GM12878 (cell line): Measurements from ENCODE around the gene SUPT4H1. TPM values are rescaled to one million over a fixed set of nuclear protein-coding genes. Genes with fewer than 3 reads are reported as not detected.

Experiments used
- ATF7 ChIP-seq: fragments of 450-650 bp; IDR thresholded peaks from 2 replicates; pipeline ENCODE4 v1.6.1; 2016; ENCODE audit warnings: low read depth, mild to moderate bottlenecking
- CBX5 ChIP-seq: sonication (generic); IDR thresholded peaks from 2 replicates; pipeline ENCODE4 v1.6.1; 2016; ENCODE audit warnings: low read depth, moderate library complexity, mild to moderate bottlenecking, inconsistent platforms
- CEBPZ ChIP-seq: fragments of 150-350 bp; IDR thresholded peaks from 2 replicates; pipeline ENCODE4 v1.6.1; 2016; ENCODE audit warnings: low read depth, low read length
- CHD2 ChIP-seq: IDR thresholded peaks from 2 replicates; pipeline ENCODE4 v1.6.1; 2011; ENCODE audit warnings: low read depth, low read length, improper control_type of control experiment, borderline replicate concordance
- FOS ChIP-seq: IDR thresholded peaks from 3 replicates; pipeline ENCODE4 v1.6.1; 2011; ENCODE audit warnings: borderline replicate concordance; ENCODE audit not compliant: insufficient read length; ENCODE audit errors: extremely low read depth
- FOXK2 ChIP-seq: fragments of 450-650 bp; IDR thresholded peaks from 2 replicates; pipeline ENCODE4 v1.6.1; 2017; ENCODE audit warnings: mild to moderate bottlenecking, moderate library complexity
- GATAD2B ChIP-seq: fragments of 450-650 bp; conservative IDR thresholded peaks from 2 replicates; pipeline ENCODE4 v1.6.1; 2017; ENCODE audit warnings: low read depth, mild to moderate bottlenecking, moderate library complexity
- IRF4 ChIP-seq: IDR thresholded peaks from 2 replicates; pipeline ENCODE4 v1.6.1; 2011; ENCODE audit warnings: low read depth, low read length
- RAD21 ChIP-seq: IDR thresholded peaks from 2 replicates; pipeline ENCODE4 v1.6.1; 2011; ENCODE audit warnings: mild to moderate bottlenecking, low read depth, low read length, moderate library complexity; ENCODE audit not compliant: insufficient read depth
- RELB ChIP-seq: fragments of 450-650 bp; IDR thresholded peaks from 2 replicates; pipeline ENCODE4 v1.6.1; 2017; ENCODE audit warnings: low read depth, mild to moderate bottlenecking, moderate library complexity
- TCF12 ChIP-seq: IDR thresholded peaks from 2 replicates; pipeline ENCODE4 v1.6.1; 2011; ENCODE audit warnings: low read depth, mild to moderate bottlenecking, low read length
- polyA plus RNA-seq, 11 experiments: library from polyadenylated mRNA; depleted of rRNA in 4 of 11; unstranded in 6 of 11; stranded (reverse) in 5 of 11; fragments of >200 nt; fragmentation: Nextera tagmentation in 4 of 11; fragmentation: Illumina TruSeq in 1 of 11; extraction: Ambion mirVana in 4 of 11; extraction: Trizol in 1 of 11; gene quantifications; 1 replicate in 1 of 11; 2 replicates in 10 of 11; pipeline versions ENCODE4 v1.2.1 to v1.2.3, GENCODE V29; 2011 to 2016; ENCODE audit warnings: inconsistent platforms in 2 of 11, missing spikeins in 2 of 11, low read depth in 1 of 11
- total RNA-seq, 4 experiments: library from RNA; depleted of rRNA in 3 of 4; stranded (reverse); fragments of >200 nt in 3 of 4; fragmentation: Illumina TruSeq in 1 of 4; extraction: Trizol in 1 of 4; gene quantifications; 2 replicates each; pipeline versions ENCODE4 v1.2.1 to v1.2.3, GENCODE V29; 2013 to 2021
- TF ChIP-seq, protein P1 (sequence below): fragments of 450-650 bp; formaldehyde crosslinking; IDR thresholded peaks from 2 replicates; pipeline ENCODE4 v1.4.0; 2022; ENCODE audit warnings: mild to moderate bottlenecking, moderate library complexity
- TF ChIP-seq, protein P2 (sequence below): fragments of 450-650 bp; IDR thresholded peaks from 2 replicates; pipeline ENCODE4 v1.6.1; 2017; ENCODE audit warnings: mild to moderate bottlenecking, moderate library complexity
- TF ChIP-seq, protein P3 (sequence below): fragments of 450-650 bp; formaldehyde crosslinking; IDR thresholded peaks from 2 replicates; pipeline ENCODE4 v1.5.0; 2022; ENCODE audit warnings: mild to moderate bottlenecking, missing genetic modification characterization

The SUPT4H1 gene
- total and polyA plus RNA-seq, 10 of the 15 experiments (the other 5 are each of a cell fraction or from before 2014, with no cell fraction given): 83.8 to 293 (median 128) TPM

GRCh38 chr17:58337210-58337599 is 14.8 kb downstream of the SUPT4H1 start (continued):
- TF ChIP-seq CEBPZ (no peak), IRF4 (no peak), TCF12 (no peak), FOS (no peak), ATF7 (no peak), RELB (no peak), GATAD2B (no peak; the same call in 1 of the 2 replicates), CHD2 (peak; percentile 68), FOXK2 (no peak), CBX5 (no peak), RAD21 (no peak; the same call in 1 of the 2 replicates)
- TF ChIP-seq, protein P1, sequence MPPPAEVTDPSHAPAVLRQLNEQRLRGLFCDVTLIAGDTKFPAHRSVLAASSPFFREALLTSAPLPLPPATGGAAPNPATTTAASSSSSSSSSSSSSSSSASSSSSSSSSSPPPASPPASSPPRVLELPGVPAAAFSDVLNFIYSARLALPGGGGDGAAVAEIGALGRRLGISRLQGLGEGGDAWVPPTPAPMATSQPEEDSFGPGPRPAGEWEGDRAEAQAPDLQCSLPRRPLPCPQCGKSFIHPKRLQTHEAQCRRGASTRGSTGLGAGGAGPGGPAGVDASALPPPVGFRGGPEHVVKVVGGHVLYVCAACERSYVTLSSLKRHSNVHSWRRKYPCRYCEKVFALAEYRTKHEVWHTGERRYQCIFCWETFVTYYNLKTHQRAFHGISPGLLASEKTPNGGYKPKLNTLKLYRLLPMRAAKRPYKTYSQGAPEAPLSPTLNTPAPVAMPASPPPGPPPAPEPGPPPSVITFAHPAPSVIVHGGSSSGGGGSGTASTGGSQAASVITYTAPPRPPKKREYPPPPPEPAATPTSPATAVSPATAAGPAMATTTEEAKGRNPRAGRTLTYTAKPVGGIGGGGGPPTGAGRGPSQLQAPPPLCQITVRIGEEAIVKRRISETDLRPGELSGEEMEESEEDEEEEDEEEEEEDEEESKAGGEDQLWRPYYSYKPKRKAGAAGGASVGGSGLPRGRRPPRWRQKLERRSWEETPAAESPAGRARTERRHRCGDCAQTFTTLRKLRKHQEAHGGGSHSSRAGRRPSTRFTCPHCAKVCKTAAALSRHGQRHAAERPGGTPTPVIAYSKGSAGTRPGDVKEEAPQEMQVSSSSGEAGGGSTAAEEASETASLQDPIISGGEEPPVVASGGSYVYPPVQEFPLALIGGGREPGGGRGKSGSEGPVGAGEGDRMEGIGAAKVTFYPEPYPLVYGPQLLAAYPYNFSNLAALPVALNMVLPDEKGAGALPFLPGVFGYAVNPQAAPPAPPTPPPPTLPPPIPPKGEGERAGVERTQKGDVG (CRISPR knock-in tag): 0 out of 2 replicates have a peak, but pooled peaks have one; percentile 2
- TF ChIP-seq, protein P2, sequence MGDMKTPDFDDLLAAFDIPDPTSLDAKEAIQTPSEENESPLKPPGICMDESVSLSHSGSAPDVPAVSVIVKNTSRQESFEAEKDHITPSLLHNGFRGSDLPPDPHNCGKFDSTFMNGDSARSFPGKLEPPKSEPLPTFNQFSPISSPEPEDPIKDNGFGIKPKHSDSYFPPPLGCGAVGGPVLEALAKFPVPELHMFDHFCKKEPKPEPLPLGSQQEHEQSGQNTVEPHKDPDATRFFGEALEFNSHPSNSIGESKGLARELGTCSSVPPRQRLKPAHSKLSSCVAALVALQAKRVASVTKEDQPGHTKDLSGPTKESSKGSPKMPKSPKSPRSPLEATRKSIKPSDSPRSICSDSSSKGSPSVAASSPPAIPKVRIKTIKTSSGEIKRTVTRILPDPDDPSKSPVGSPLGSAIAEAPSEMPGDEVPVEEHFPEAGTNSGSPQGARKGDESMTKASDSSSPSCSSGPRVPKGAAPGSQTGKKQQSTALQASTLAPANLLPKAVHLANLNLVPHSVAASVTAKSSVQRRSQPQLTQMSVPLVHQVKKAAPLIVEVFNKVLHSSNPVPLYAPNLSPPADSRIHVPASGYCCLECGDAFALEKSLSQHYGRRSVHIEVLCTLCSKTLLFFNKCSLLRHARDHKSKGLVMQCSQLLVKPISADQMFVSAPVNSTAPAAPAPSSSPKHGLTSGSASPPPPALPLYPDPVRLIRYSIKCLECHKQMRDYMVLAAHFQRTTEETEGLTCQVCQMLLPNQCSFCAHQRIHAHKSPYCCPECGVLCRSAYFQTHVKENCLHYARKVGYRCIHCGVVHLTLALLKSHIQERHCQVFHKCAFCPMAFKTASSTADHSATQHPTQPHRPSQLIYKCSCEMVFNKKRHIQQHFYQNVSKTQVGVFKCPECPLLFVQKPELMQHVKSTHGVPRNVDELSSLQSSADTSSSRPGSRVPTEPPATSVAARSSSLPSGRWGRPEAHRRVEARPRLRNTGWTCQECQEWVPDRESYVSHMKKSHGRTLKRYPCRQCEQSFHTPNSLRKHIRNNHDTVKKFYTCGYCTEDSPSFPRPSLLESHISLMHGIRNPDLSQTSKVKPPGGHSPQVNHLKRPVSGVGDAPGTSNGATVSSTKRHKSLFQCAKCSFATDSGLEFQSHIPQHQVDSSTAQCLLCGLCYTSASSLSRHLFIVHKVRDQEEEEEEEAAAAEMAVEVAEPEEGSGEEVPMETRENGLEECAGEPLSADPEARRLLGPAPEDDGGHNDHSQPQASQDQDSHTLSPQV: no peak; the same call in 1 of the 2 replicates
- TF ChIP-seq, protein P3, sequence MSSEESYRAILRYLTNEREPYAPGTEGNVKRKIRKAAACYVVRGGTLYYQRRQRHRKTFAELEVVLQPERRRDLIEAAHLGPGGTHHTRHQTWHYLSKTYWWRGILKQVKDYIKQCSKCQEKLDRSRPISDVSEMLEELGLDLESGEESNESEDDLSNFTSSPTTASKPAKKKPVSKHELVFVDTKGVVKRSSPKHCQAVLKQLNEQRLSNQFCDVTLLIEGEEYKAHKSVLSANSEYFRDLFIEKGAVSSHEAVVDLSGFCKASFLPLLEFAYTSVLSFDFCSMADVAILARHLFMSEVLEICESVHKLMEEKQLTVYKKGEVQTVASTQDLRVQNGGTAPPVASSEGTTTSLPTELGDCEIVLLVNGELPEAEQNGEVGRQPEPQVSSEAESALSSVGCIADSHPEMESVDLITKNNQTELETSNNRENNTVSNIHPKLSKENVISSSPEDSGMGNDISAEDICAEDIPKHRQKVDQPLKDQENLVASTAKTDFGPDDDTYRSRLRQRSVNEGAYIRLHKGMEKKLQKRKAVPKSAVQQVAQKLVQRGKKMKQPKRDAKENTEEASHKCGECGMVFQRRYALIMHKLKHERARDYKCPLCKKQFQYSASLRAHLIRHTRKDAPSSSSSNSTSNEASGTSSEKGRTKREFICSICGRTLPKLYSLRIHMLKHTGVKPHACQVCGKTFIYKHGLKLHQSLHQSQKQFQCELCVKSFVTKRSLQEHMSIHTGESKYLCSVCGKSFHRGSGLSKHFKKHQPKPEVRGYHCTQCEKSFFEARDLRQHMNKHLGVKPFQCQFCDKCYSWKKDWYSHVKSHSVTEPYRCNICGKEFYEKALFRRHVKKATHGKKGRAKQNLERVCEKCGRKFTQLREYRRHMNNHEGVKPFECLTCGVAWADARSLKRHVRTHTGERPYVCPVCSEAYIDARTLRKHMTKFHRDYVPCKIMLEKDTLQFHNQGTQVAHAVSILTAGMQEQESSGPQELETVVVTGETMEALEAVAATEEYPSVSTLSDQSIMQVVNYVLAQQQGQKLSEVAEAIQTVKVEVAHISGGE (CRISPR knock-in tag): no peak
